ENCODE data around the gene HELB. TPM values are rescaled to one million over a fixed set of nuclear protein-coding genes. Genes with fewer than 3 reads are reported as not detected.
"Not testable (repeated sequence)": the region's sequence is repeated elsewhere in the genome, so short reads cannot be mapped to it uniquely, and the experiment has no call there.

Gene HELB
- total and polyA plus RNA-seq, 2 of the 4 experiments (the other 2 are of a cell fraction), result 0.72 to 2.9 TPM

GRCh38 chr12:66303316-66303804, 1.1 kb downstream of the HELB start:
- H3K79me1 ChIP-seq (ENCODE audit: low read depth in 1 of 2, low read length in 2 of 2); H2AFZ ChIP-seq (replicated peaks; ENCODE audit: low read length, poor library complexity); dilution Hi-C loops (cut with HindIII; ENCODE audit: low sequenced_read_pairs, unreplicated experiment); H4K20me1 ChIP-seq (ENCODE audit: insufficient read depth, low read length); H3K4me1 ChIP-seq (ENCODE audit: control insufficient read depth, insufficient read depth, low read length); H2AK5ac ChIP-seq (ENCODE audit: low read depth, low read length); H4K91ac ChIP-seq (ENCODE audit: insufficient read depth, low read depth, low read length); H3K56ac ChIP-seq (ENCODE audit: extremely low read depth, insufficient read depth, low read length); H4K5ac ChIP-seq (ENCODE audit: low read depth, low read length); H2BK5ac ChIP-seq (ENCODE audit: low read depth, low read length, poor library complexity, severe bottlenecking); H3K36me3 ChIP-seq (ENCODE audit: control insufficient read depth, insufficient read depth, low read length); H3K14ac ChIP-seq (replicated peaks; ENCODE audit: low read depth, low read length); H3K9me1 ChIP-seq (ENCODE audit: insufficient read depth, low read length); ATAC-seq (ENCODE audit: low read depth); in situ Hi-C loops (cut with MboI; ENCODE audit: low sequenced_read_pairs); DNase-seq; intact Hi-C loops (cut with micrococcal nuclease); H2BK20ac ChIP-seq (ENCODE audit: low read depth, low read length); H3K23ac ChIP-seq (ENCODE audit: low read depth, low read length); H3K18ac ChIP-seq (ENCODE audit: low read depth, low read length); H4K8ac ChIP-seq (ENCODE audit: low read depth in 2 of 2, low read length in 2 of 2); H3K4me3 ChIP-seq (ENCODE audit: insufficient read depth, low read depth, low read length); H2BK15ac ChIP-seq (ENCODE audit: low read depth, low read length); BruUV-seq (replicated peaks); H3K4ac ChIP-seq (ENCODE audit: low read depth, low read length); H3K9ac ChIP-seq (ENCODE audit: low read depth, low read length); H3K27me3 ChIP-seq (ENCODE audit: control insufficient read depth, insufficient read depth, low read length); H2BK120ac ChIP-seq (ENCODE audit: low read depth, low read length); H3K27ac ChIP-seq (ENCODE audit: insufficient read depth, low read length); POLR2A ChIA-PET (ENCODE audit: unreplicated experiment); H3K9me3 ChIP-seq (ENCODE audit: control insufficient read depth, insufficient read depth, low read length); H2AK9ac ChIP-seq (replicated peaks; ENCODE audit: low read depth, low read length, poor library complexity): not testable (repeated sequence)
- WGBS, 2 experiments (ENCODE audit: extremely low coverage in 2 of 2, insufficient read length in 1 of 2), result 88% methylated on average over 5 of the region's 14 CpGs; no CpG with 5 or more reads in 1 of the 2 experiments
- peak overlapping the region; percentile 47 for H3K4me2 ChIP-seq (ENCODE audit: low read depth, low read length)
- CTCF ChIA-PET, result interaction anchor here (1.6 kb wide), 1 partner anchor 33 kb away, joined by 4 read pairs; no protein-coding TSS in a partner anchor
